CD14-positive monocyte (primary cell): ENCODE data around the gene PARP8. TPM values are rescaled to one million over a fixed set of nuclear protein-coding genes. Genes with fewer than 3 reads are reported as not detected.

Experiments
- DNase-seq, 3 donors: peaks; one replicate each; pipeline ENCODE4 v3.0.0-alpha.2; 2011 to 2022
- H2AFZ ChIP-seq: 2 replicates; pipeline ENCODE4 v1.6.0; 2012; ENCODE audit warnings: mild to moderate bottlenecking, low read depth, low read length, inconsistent platforms; ENCODE audit not compliant: insufficient read depth, poor library complexity, severe bottlenecking
- H3K27ac ChIP-seq, 2 donors: 1 replicate in 1 of 2; 2 replicates in 1 of 2; pipeline ENCODE4 v1.5.1; 2012 to 2013; ENCODE audit warnings: low read length in 2 of 2, control low read depth in 1 of 2, inconsistent platforms in 1 of 2, low read depth in 1 of 2, mild to moderate bottlenecking in 1 of 2
- H3K27me3 ChIP-seq, 2 donors: one replicate each; pipeline versions ENCODE4 v1.6.0 to v1.6.1; 2011 to 2013; ENCODE audit warnings: low read length in 2 of 2; ENCODE audit not compliant: control insufficient read depth in 2 of 2, insufficient read depth in 2 of 2
- H3K36me3 ChIP-seq, 2 donors: replicated peaks in 1 of 2; 1 replicate in 1 of 2; 2 replicates in 1 of 2; pipeline versions ENCODE4 v1.5.1 to v1.6.1; 2012 to 2013; ENCODE audit warnings: low read length in 2 of 2, control low read depth in 1 of 2, inconsistent platforms in 1 of 2, mild to moderate bottlenecking in 1 of 2; ENCODE audit not compliant: insufficient read depth in 2 of 2, control insufficient read depth in 1 of 2
- H3K4me1 ChIP-seq, 2 donors: 1 replicate in 1 of 2; 2 replicates in 1 of 2; pipeline versions ENCODE4 v1.5.1 to v1.6.1; 2012 to 2013; ENCODE audit warnings: low read length in 2 of 2, control low read depth in 1 of 2, inconsistent platforms in 1 of 2, mild to moderate bottlenecking in 1 of 2, moderate library complexity in 1 of 2; ENCODE audit not compliant: insufficient read depth in 2 of 2, control insufficient read depth in 1 of 2
- H3K4me2 ChIP-seq: replicated peaks from 2 replicates; pipeline ENCODE3; 2012; ENCODE audit warnings: low read length, moderate library complexity, mild to moderate bottlenecking; ENCODE audit not compliant: poor library complexity, severe bottlenecking; ENCODE audit errors: extremely low read depth
- H3K4me3 ChIP-seq, 3 experiments: fragments of 200-600 bp in 1 of 3; sonication (generic) in 1 of 3; replicated peaks in 1 of 3; 1 replicate in 2 of 3; 2 replicates in 1 of 3; pipeline ENCODE4 v1.5.1; 2011 to 2013; ENCODE audit warnings: low read length in 3 of 3, mild to moderate bottlenecking in 3 of 3, control low read depth in 2 of 3, low read depth in 2 of 3, inconsistent platforms in 1 of 3, moderate library complexity in 1 of 3
- H3K79me2 ChIP-seq: 2 replicates; pipeline ENCODE4 v1.6.0; 2012; ENCODE audit warnings: mild to moderate bottlenecking, control low read depth, inconsistent platforms, low read length, moderate library complexity; ENCODE audit not compliant: insufficient read depth
- H3K9ac ChIP-seq: 2 replicates; pipeline ENCODE4 v1.6.0; 2017; ENCODE audit warnings: low read length, mild to moderate bottlenecking; ENCODE audit not compliant: insufficient read depth, poor library complexity, severe bottlenecking
- H3K9me3 ChIP-seq, 2 donors: replicated peaks in 1 of 2; 1 replicate in 1 of 2; 2 replicates in 1 of 2; pipeline versions ENCODE4 v1.5.1 to v1.6.1; 2012 to 2013; ENCODE audit warnings: low read length in 2 of 2, control low read depth in 1 of 2; ENCODE audit not compliant: control insufficient read depth in 1 of 2, insufficient read depth in 1 of 2
- H4K20me1 ChIP-seq: 2 replicates; pipeline ENCODE4 v1.6.0; 2012; ENCODE audit warnings: mild to moderate bottlenecking, low read length, control low read depth, moderate library complexity; ENCODE audit not compliant: insufficient read depth
- H3K27ac Mint-ChIP-seq, 7 donors: one replicate each; pipeline ENCODE4 v1.8.0; 2020; ENCODE audit warnings: mild to moderate bottlenecking in 7 of 7, mixed read lengths in 7 of 7, moderate library complexity in 6 of 7, inconsistent platforms in 2 of 7
- H3K27me3 Mint-ChIP-seq, 3 donors: one replicate each; pipeline ENCODE4 v1.8.0; 2021 to 2022; ENCODE audit warnings: low read depth in 3 of 3, mild to moderate bottlenecking in 3 of 3, mixed read lengths in 3 of 3, moderate library complexity in 3 of 3, inconsistent platforms in 1 of 3
- H3K36me3 Mint-ChIP-seq, 2 donors: one replicate each; pipeline ENCODE4 v1.8.0; 2020; ENCODE audit warnings: mixed read lengths in 2 of 2, inconsistent platforms in 1 of 2, mild to moderate bottlenecking in 1 of 2
- H3K4me1 Mint-ChIP-seq: one replicate; pipeline ENCODE4 v1.8.0; 2020; ENCODE audit warnings: mild to moderate bottlenecking, mixed read lengths
- H3K4me3 Mint-ChIP-seq, 2 donors: one replicate each; pipeline ENCODE4 v1.8.0; 2020; ENCODE audit warnings: mild to moderate bottlenecking in 2 of 2, mixed read lengths in 2 of 2, moderate library complexity in 1 of 2
- H3K9me3 Mint-ChIP-seq, 7 donors: one replicate each; pipeline ENCODE4 v1.8.0; 2020 to 2022; ENCODE audit warnings: mixed read lengths in 7 of 7, mild to moderate bottlenecking in 6 of 7, moderate library complexity in 6 of 7, inconsistent platforms in 2 of 7
- WGBS: methylation state at CpG from one replicate; pipeline ENCODE4 v1.1.5; 2013; ENCODE audit warnings: missing lambda C conversion rate; ENCODE audit not compliant: insufficient coverage; 5-methylcytosine and 5-hydroxymethylcytosine counted together
- intact Hi-C, 2 donors: fragments of 100-400 bp; cut with micrococcal nuclease; formaldehyde crosslinking; loops; one replicate each; pipeline versions ENCODE4 v1.15.0 to v1.15.1; 2023
- polyA plus RNA-seq, 3 donors: library from polyadenylated mRNA; depleted of rRNA in 1 of 3; unstranded in 2 of 3; stranded (reverse) in 1 of 3; fragments of 300-500 nt in 2 of 3; fragments of >200 nt in 1 of 3; fragmentation: Illumina TruSeq in 2 of 3; gene quantifications; 1 replicate in 2 of 3; 2 replicates in 1 of 3; pipeline ENCODE4 v1.2.3, GENCODE V29; 2012 to 2021
- TF ChIP-seq, protein P1 (sequence below): fragments of 200-600 bp; IDR thresholded peaks from one replicate; pipeline ENCODE4 v1.8.0; 2022; ENCODE audit warnings: antibody characterized with exemption, mild to moderate bottlenecking

PARP8 gene
- polyA plus RNA-seq, 3 donors: 27.5 to 170 (median 40.6) TPM

DNA sequence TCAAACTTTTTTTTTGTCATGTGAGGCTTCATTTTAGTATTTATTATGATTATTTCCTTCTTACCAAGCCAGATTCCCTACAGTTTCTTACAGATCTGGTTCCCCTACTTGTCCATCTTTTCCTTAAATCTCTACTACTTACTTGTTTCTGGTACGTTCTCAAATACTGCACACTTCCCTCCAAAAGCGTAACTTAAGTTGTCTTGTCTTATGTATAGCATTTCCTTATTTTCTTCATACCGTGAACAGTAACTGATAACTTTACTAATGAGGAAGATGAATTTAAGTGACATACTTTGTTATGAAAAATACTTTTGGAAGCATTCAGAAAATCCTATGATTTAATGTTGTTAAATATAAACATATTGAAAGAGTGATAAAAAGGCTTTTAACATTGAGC lies 67.3 kb downstream of the PARP8 start:
- Histone ChIP-seq H3K27me3 (no peaks in the 10 kb centered on the region), H3K9ac (no peak overlapping the region), H3K36me3 (no peaks in the 10 kb centered on the region), H3K79me2 (peaks cover 100% of the 10 kb centered on the region), H3K4me2 (peak overlapping the region; percentile 21), H3K9me3 (no peaks in the 10 kb centered on the region), H3K4me1 (peaks cover 3 to 12% of the 10 kb centered on the region in 2 donors), H2AFZ (no peak overlapping the region), H4K20me1 (peaks cover 98% of the 10 kb centered on the region), H3K4me3 (no peak overlapping the region), H3K27ac (peak overlapping the region in 1 of 2 donors; percentile 17)
- TF ChIP-seq, protein P1, sequence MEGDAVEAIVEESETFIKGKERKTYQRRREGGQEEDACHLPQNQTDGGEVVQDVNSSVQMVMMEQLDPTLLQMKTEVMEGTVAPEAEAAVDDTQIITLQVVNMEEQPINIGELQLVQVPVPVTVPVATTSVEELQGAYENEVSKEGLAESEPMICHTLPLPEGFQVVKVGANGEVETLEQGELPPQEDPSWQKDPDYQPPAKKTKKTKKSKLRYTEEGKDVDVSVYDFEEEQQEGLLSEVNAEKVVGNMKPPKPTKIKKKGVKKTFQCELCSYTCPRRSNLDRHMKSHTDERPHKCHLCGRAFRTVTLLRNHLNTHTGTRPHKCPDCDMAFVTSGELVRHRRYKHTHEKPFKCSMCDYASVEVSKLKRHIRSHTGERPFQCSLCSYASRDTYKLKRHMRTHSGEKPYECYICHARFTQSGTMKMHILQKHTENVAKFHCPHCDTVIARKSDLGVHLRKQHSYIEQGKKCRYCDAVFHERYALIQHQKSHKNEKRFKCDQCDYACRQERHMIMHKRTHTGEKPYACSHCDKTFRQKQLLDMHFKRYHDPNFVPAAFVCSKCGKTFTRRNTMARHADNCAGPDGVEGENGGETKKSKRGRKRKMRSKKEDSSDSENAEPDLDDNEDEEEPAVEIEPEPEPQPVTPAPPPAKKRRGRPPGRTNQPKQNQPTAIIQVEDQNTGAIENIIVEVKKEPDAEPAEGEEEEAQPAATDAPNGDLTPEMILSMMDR: no peak
- Mint-ChIP-seq H3K4me3 (no peak overlapping the region), H3K4me1 (peaks cover 18% of the 10 kb centered on the region), H3K9me3 (peaks cover 0 to 5% (median 0%) of the 10 kb centered on the region in 7 donors), H3K36me3 (peaks cover 0 to 3% of the 10 kb centered on the region in 2 donors), H3K27ac (peak overlapping the region in 6 of 7 donors; percentile 12 to 70 (median 34)), H3K27me3 (no peaks in the 10 kb centered on the region)
- intact Hi-C loops: no loop called here
- WGBS: no CpG with 5 or more reads among the region's 3 CpGs
- DNase-seq: peak; percentile 21 to 46 (median 31)

DNA sequence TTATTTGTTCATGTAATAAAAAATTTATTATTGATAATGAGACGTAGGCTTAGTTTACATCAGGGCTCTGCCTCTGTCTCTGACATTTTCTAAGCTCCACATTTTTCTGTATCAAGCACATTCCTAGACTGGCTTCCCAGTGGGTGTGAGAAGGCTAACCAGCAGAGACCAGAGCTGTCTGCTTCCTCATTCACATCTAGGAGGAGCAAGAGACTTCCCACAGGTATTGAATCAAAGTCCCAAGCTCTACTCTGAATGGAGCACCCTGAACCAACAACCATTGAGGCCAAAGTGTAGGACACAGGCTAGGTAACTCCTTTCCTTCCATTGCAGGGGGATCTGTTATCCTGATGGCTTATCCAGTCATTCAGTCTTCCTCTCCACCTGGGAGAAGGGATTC lies 72.4 kb downstream of the PARP8 start:
- Histone ChIP-seq H3K27ac (peak overlapping the region in 1 of 2 donors; percentile 36), H3K79me2 (peaks cover 100% of the 10 kb centered on the region), H3K36me3 (peaks cover 0 to 7% of the 10 kb centered on the region in 2 donors), H3K27me3 (no peaks in the 10 kb centered on the region), H3K9me3 (no peaks in the 10 kb centered on the region), H2AFZ (no peak overlapping the region), H4K20me1 (peaks cover 99% of the 10 kb centered on the region), H3K4me1 (peaks cover 3 to 8% of the 10 kb centered on the region in 2 donors), H3K4me2 (no peak overlapping the region), H3K9ac (no peak overlapping the region), H3K4me3 (no peak overlapping the region)
- Mint-ChIP-seq H3K4me1 (peaks cover 31% of the 10 kb centered on the region), H3K4me3 (no peak overlapping the region), H3K27ac (peak overlapping the region in 2 of 7 donors; percentile 50 to 83), H3K27me3 (peaks cover 0 to 1% (median 0%) of the 10 kb centered on the region in 3 donors), H3K9me3 (no peaks in the 10 kb centered on the region), H3K36me3 (peaks cover 8 to 16% of the 10 kb centered on the region in 2 donors)
- WGBS: no CpG with 5 or more reads among the region's 1 CpG
- TF ChIP-seq, protein P1: no peak
- intact Hi-C loops: no loop called here
- no peak for DNase-seq
